Endothelial cell of umbilical vein (primary cell): Measurements from ENCODE around the gene P2RY6. TPM values are rescaled to one million over a fixed set of nuclear protein-coding genes. Genes with fewer than 3 reads are reported as not detected.

Experiments
- BruUV-seq: library from RNA; stranded (reverse); fragments of 400-500 nt; replicated peaks from 2 replicates; lab custom pipeline; 2021; lab: Mats Ljungman, UMichigan
- CTCF ChIA-PET: fragments of 300-600, 350-600 bp; sonication (Branson Sonifier 250); formaldehyde crosslinking; loops from one replicate; lab custom pipeline; 2021; ENCODE audit warnings: antibody characterized with exemption, inconsistent platforms; lab: Charles Lee
- POLR2A ChIA-PET: fragments of 300-600, 350-600 bp; sonication (Branson Sonifier 250); formaldehyde crosslinking; loops from one replicate; lab custom pipeline; 2021; ENCODE audit warnings: antibody characterized with exemption, inconsistent platforms; lab: Charles Lee
- DNase-seq: peaks from one replicate; pipeline ENCODE4 v3.0.0-alpha.2; 2011; ENCODE audit warnings: low read depth, low spot score
- FAIRE-seq: peaks from 2 replicates; lab custom pipeline; 2011; peaks lifted over from hg19 to GRCh38; lab: Jason Lieb, UNC
- H2AFZ ChIP-seq: 2 replicates; pipeline ENCODE4 v1.6.0; 2012; ENCODE audit warnings: low read depth, low read length, control low read depth, inconsistent platforms
- H3K27ac ChIP-seq: 2 replicates; pipeline ENCODE4 v1.5.1; 2011; ENCODE audit warnings: low read depth, mild to moderate bottlenecking, control low read depth, low read length, moderate library complexity; ENCODE audit not compliant: insufficient read depth
- H3K27me3 ChIP-seq, 2 experiments: 2 replicates each; pipeline versions ENCODE4 v1.6.0 to v1.6.1; 2011; ENCODE audit warnings: low read length in 2 of 2, mixed read lengths in 1 of 2; ENCODE audit not compliant: control insufficient read depth in 2 of 2, insufficient read depth in 2 of 2
- H3K36me3 ChIP-seq, 2 experiments: 2 replicates in 1 of 2; 3 replicates in 1 of 2; pipeline ENCODE4 v1.5.1; 2011; ENCODE audit warnings: low read length in 2 of 2, mild to moderate bottlenecking in 1 of 2, moderate library complexity in 1 of 2; ENCODE audit not compliant: control insufficient read depth in 2 of 2, insufficient read depth in 2 of 2; ENCODE audit errors: extremely low read depth in 1 of 2
- H3K4me1 ChIP-seq: 3 replicates; pipeline ENCODE4 v1.5.1; 2011; ENCODE audit warnings: mild to moderate bottlenecking, low read length; ENCODE audit not compliant: control insufficient read depth, insufficient read depth; ENCODE audit errors: extremely low read depth
- H3K4me2 ChIP-seq: 2 replicates; pipeline ENCODE4 v1.6.1; 2011; ENCODE audit warnings: low read length, control low read depth, mixed read lengths; ENCODE audit not compliant: insufficient read depth
- H3K4me3 ChIP-seq, 3 experiments: fragments of 200-600 bp in 1 of 3; sonication (generic), shearing (Covaris generic) in 1 of 3; replicated peaks in 1 of 3; 2 replicates each; pipeline ENCODE4 v1.5.1; 2011 to 2016; ENCODE audit warnings: control low read depth in 3 of 3, low read length in 3 of 3, mild to moderate bottlenecking in 2 of 3, inconsistent platforms in 1 of 3, low read depth in 1 of 3, moderate library complexity in 1 of 3; ENCODE audit not compliant: insufficient read depth in 1 of 3
- H3K79me2 ChIP-seq: 2 replicates; pipeline ENCODE4 v1.6.0; 2012; ENCODE audit warnings: low read length, inconsistent platforms; ENCODE audit not compliant: control insufficient read depth, insufficient read depth
- H3K9ac ChIP-seq: replicated peaks from 2 replicates; pipeline ENCODE3; 2011; ENCODE audit warnings: low read length, control low read depth; ENCODE audit not compliant: insufficient read depth; ENCODE audit errors: extremely low read depth
- H3K9me1 ChIP-seq: replicated peaks from 3 replicates; pipeline ENCODE4 v1.6.0; 2011; ENCODE audit warnings: mild to moderate bottlenecking, low read length; ENCODE audit not compliant: control insufficient read depth, insufficient read depth; ENCODE audit errors: extremely low read depth
- H3K9me3 ChIP-seq: replicated peaks from 2 replicates; pipeline ENCODE4 v1.5.1; 2012; ENCODE audit warnings: low read length, inconsistent platforms; ENCODE audit not compliant: control insufficient read depth, insufficient read depth
- H4K20me1 ChIP-seq: replicated peaks from 2 replicates; pipeline ENCODE3; 2011; ENCODE audit warnings: mild to moderate bottlenecking, low read length; ENCODE audit not compliant: control insufficient read depth, insufficient read depth; ENCODE audit errors: extremely low read depth
- EZH2 ChIP-seq: IDR thresholded peaks from 2 replicates; pipeline ENCODE4 v1.6.1; 2012; ENCODE audit warnings: borderline replicate concordance, low read depth, mild to moderate bottlenecking, moderate library complexity, low read length, inconsistent platforms; ENCODE audit not compliant: severe bottlenecking
- FOS ChIP-seq: IDR thresholded peaks from 2 replicates; pipeline ENCODE4 v1.6.1; 2011; ENCODE audit warnings: mild to moderate bottlenecking, low read length, moderate library complexity, borderline replicate concordance; ENCODE audit not compliant: insufficient read depth
- GATA2 ChIP-seq: IDR thresholded peaks from 2 replicates; pipeline ENCODE4 v1.7.0; 2011; ENCODE audit warnings: low read depth, mild to moderate bottlenecking, moderate library complexity, mixed read lengths, low read length; ENCODE audit not compliant: insufficient read length, insufficient read depth
- JUN ChIP-seq: IDR thresholded peaks from 2 replicates; pipeline ENCODE4 v1.6.1; 2011; ENCODE audit warnings: borderline replicate concordance, low read depth; ENCODE audit not compliant: insufficient read length, insufficient read depth
- MYC ChIP-seq: IDR thresholded peaks from one replicate; pipeline ENCODE4 v1.6.1; 2011; ENCODE audit warnings: mild to moderate bottlenecking, low read depth, low read length
- POLR2A ChIP-seq: IDR thresholded peaks from 2 replicates; pipeline ENCODE4 v1.6.1; 2012; ENCODE audit warnings: low read depth, mild to moderate bottlenecking, control low read depth, low read length
- POLR2AphosphoS5 ChIP-seq: IDR thresholded peaks from 2 replicates; pipeline ENCODE4 v1.6.1; 2012; ENCODE audit warnings: low read depth, mild to moderate bottlenecking, control low read depth, low read length, moderate library complexity; ENCODE audit not compliant: insufficient read depth
- dilution Hi-C: fragments of 300-500 bp; cut with MboI; formaldehyde crosslinking; loops from one replicate; pipeline ENCODE4 v1.15.0; 2019; ENCODE audit warnings: low sequenced_read_pairs; ENCODE audit not compliant: extremely low pct_ligation_motif_present
- intact Hi-C: fragments of 100-400 bp; cut with micrococcal nuclease; formaldehyde crosslinking; loops from one replicate; pipeline ENCODE4 v1.10.0; 2022
- polyA plus RNA-seq, 4 experiments: library from polyadenylated mRNA; depleted of rRNA in 3 of 4; stranded (reverse) in 3 of 4; unstranded in 1 of 4; fragments of >200 nt; gene quantifications; 2 replicates each; pipeline versions ENCODE4 v1.2.1 to v1.2.3, GENCODE V29; 2011 to 2012; ENCODE audit warnings: missing spikeins in 1 of 4
- total RNA-seq: library from RNA; stranded (reverse); gene quantifications from 2 replicates; pipeline ENCODE4 v1.2.3, GENCODE V29; 2021
- TF ChIP-seq, protein P1 (sequence below), 2 donors: IDR thresholded peaks; 1 replicate in 1 of 2; 2 replicates in 1 of 2; pipeline ENCODE4 v1.5.1; 2011; ENCODE audit warnings: low read length in 2 of 2, mild to moderate bottlenecking in 2 of 2, moderate library complexity in 2 of 2, control low read depth in 1 of 2, inconsistent platforms in 1 of 2, low read depth in 1 of 2; ENCODE audit not compliant: insufficient read depth in 1 of 2; ENCODE audit errors: extremely low read depth in 1 of 2
- TF ChIP-seq, protein P2 (sequence below): IDR thresholded peaks from 2 replicates; pipeline ENCODE4 v1.6.1; 2011; ENCODE audit not compliant: insufficient read depth, insufficient read length

Gene P2RY6
- total and polyA plus RNA-seq, 2 donors (not counting 3 experiments of a cell fraction or from before 2014, with no cell fraction given), result 0.47 TPM; not detected in 1

GRCh38 chr11:73236205-73236765, 35.9 kb upstream of the P2RY6 start:
- BruUV-seq, result no TSS peak
- CTCF ChIA-PET, result interaction anchor here (0.5 to 3.0 kb wide), 38 partner anchors 8 to 649 kb away, joined by 3 to 107 read pairs (median 5); partner anchors contain the start of gene FCHSD2
- no peak for FAIRE-seq
- dilution Hi-C loops, result no loop called here
- intact Hi-C loops, result loop anchor here (1.0 kb wide), 1 partner anchor 51 kb away; no protein-coding TSS in a partner anchor
- H3K4me3 ChIP-seq, result no peak overlapping the region
- no peak overlapping the region for H2AFZ ChIP-seq
- peaks cover 7% of the 10 kb centered on the region for H3K4me1 ChIP-seq
- H3K27me3 ChIP-seq, result no peaks in the 10 kb centered on the region
- H3K4me2 ChIP-seq, result no peak overlapping the region
- H4K20me1 ChIP-seq, result no peaks in the 10 kb centered on the region
- no peak overlapping the region for H3K9ac ChIP-seq
- POLR2A ChIA-PET, result no interaction called here
- H3K9me1 ChIP-seq, result no peaks in the 10 kb centered on the region
- no peaks in the 10 kb centered on the region for H3K36me3 ChIP-seq
- DNase-seq, result no peak
- H3K9me3 ChIP-seq, result no peaks in the 10 kb centered on the region
- TF ChIP-seq FOS (no peak), GATA2 (no peak), POLR2A (no peak), MYC (no peak), EZH2 (no peak), JUN (no peak), POLR2AphosphoS5 (no peak)
- TF ChIP-seq, protein P1, sequence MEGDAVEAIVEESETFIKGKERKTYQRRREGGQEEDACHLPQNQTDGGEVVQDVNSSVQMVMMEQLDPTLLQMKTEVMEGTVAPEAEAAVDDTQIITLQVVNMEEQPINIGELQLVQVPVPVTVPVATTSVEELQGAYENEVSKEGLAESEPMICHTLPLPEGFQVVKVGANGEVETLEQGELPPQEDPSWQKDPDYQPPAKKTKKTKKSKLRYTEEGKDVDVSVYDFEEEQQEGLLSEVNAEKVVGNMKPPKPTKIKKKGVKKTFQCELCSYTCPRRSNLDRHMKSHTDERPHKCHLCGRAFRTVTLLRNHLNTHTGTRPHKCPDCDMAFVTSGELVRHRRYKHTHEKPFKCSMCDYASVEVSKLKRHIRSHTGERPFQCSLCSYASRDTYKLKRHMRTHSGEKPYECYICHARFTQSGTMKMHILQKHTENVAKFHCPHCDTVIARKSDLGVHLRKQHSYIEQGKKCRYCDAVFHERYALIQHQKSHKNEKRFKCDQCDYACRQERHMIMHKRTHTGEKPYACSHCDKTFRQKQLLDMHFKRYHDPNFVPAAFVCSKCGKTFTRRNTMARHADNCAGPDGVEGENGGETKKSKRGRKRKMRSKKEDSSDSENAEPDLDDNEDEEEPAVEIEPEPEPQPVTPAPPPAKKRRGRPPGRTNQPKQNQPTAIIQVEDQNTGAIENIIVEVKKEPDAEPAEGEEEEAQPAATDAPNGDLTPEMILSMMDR (IDR thresholded peaks at IDR 0.05; ENCODE audit: extremely low read depth in 1 of 2, insufficient read depth in 1 of 2, low read depth in 1 of 2, low read length in 2 of 2), result no peak
- TF ChIP-seq, protein P2, sequence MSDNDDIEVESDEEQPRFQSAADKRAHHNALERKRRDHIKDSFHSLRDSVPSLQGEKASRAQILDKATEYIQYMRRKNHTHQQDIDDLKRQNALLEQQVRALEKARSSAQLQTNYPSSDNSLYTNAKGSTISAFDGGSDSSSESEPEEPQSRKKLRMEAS, result no peak
- no peaks in the 10 kb centered on the region for H3K79me2 ChIP-seq
- H3K27ac ChIP-seq, result no peak overlapping the region
